ENCODE data around the gene OMA1. TPM values are rescaled to one million over a fixed set of nuclear protein-coding genes. Genes with fewer than 3 reads are reported as not detected.

OMA1 gene
- total RNA-seq, 3 donors from 2014 or later (not counting 1 experiment from before 2014, with no cell fraction given) = 27.2 to 41.1 (median 31.2) TPM

DNA sequence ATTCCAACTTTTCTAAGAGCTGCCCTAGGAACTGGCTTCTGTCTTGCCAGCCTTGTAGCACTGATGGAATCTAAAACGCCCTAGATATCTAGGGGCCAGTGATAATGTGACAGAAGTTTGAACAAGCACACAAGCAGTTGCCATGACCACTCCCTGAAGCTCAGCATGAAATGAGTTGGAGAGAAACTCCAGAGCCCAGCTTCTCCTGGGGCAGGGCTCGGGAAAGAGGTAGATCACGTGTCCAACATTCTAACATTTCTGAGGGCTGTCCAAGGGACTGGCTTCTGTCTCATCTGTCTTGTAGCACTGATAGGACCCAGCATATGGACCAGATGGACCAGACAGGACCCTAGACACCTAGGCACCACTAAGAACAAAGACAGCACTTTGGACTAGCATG is 37.9 kb downstream of the OMA1 start:
- no peak overlapping the region for H3K4me3 Mint-ChIP-seq
- no peak for ATAC-seq
- H3K27ac ChIP-seq (ENCODE audit: low read length) = no peak overlapping the region
- H3K27me3 ChIP-seq (ENCODE audit: control insufficient read depth, insufficient read depth, low read length) = no peaks in the 10 kb centered on the region
- no peak overlapping the region for H3K4me3 ChIP-seq (ENCODE audit: low read length)
- WGBS (ENCODE audit: insufficient coverage) = 94% methylated on average over 3 of the region's 3 CpGs
- no peaks in the 10 kb centered on the region for H3K9me3 ChIP-seq (ENCODE audit: control insufficient read depth, insufficient read depth, low read length)
- H3K36me3 ChIP-seq (ENCODE audit: control insufficient read depth, insufficient read depth, low read length) = peaks cover 1% of the 10 kb centered on the region
- H3K27me3 Mint-ChIP-seq (ENCODE audit: low read depth in 2 of 2) = no peaks in the 10 kb centered on the region
- no peak for DNase-seq
- H3K4me1 Mint-ChIP-seq = peaks cover 0 to 4% of the 10 kb centered on the region in 2 donors
- intact Hi-C loops (cut with micrococcal nuclease) = no loop called here
- H3K36me3 Mint-ChIP-seq = peaks cover 40% of the 10 kb centered on the region
- peaks cover 0 to 2% of the 10 kb centered on the region in 2 donors for H3K9me3 Mint-ChIP-seq
- TF ChIP-seq, protein P1, sequence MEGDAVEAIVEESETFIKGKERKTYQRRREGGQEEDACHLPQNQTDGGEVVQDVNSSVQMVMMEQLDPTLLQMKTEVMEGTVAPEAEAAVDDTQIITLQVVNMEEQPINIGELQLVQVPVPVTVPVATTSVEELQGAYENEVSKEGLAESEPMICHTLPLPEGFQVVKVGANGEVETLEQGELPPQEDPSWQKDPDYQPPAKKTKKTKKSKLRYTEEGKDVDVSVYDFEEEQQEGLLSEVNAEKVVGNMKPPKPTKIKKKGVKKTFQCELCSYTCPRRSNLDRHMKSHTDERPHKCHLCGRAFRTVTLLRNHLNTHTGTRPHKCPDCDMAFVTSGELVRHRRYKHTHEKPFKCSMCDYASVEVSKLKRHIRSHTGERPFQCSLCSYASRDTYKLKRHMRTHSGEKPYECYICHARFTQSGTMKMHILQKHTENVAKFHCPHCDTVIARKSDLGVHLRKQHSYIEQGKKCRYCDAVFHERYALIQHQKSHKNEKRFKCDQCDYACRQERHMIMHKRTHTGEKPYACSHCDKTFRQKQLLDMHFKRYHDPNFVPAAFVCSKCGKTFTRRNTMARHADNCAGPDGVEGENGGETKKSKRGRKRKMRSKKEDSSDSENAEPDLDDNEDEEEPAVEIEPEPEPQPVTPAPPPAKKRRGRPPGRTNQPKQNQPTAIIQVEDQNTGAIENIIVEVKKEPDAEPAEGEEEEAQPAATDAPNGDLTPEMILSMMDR (IDR thresholded peaks at IDR 0.05) = no peak
- H3K4me1 ChIP-seq (ENCODE audit: control insufficient read depth, insufficient read depth, low read length) = no peaks in the 10 kb centered on the region
- no peak overlapping the region for H3K27ac Mint-ChIP-seq

DNA sequence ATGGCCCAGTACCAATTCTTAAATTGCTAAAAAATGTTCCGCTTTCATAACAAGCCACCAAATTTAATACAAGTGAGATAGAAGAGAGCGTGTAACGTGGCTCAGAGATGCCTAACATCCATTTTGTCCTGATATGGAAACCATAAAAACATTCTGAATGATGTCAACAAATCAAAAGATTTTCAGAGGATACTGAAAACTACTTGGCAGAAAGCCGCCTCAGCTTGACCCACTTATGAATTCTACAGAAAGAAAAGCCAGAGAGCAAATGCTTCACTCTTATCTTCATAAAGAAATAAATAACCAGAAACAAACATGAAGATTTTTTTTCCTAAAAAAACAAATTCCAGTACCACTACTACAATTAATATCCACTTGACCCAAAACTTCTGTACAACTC is 41.2 kb downstream of the OMA1 start:
- no peak overlapping the region for H3K4me3 Mint-ChIP-seq
- H3K36me3 ChIP-seq (ENCODE audit: control insufficient read depth, insufficient read depth, low read length) = peaks cover 12% of the 10 kb centered on the region
- H3K9me3 ChIP-seq (ENCODE audit: control insufficient read depth, insufficient read depth, low read length) = no peaks in the 10 kb centered on the region
- H3K4me3 ChIP-seq (ENCODE audit: low read length) = no peak overlapping the region
- DNase-seq (no peak), ATAC-seq (no peak)
- WGBS (ENCODE audit: insufficient coverage) = 98% methylated on average over 4 of the region's 4 CpGs
- no peak overlapping the region for H3K27ac Mint-ChIP-seq
- H3K4me1 Mint-ChIP-seq = peaks cover 0 to 5% of the 10 kb centered on the region in 2 donors
- H3K36me3 Mint-ChIP-seq = peaks cover 24% of the 10 kb centered on the region
- H3K9me3 Mint-ChIP-seq = no peaks in the 10 kb centered on the region
- H3K27me3 ChIP-seq (ENCODE audit: control insufficient read depth, insufficient read depth, low read length) = no peaks in the 10 kb centered on the region
- TF ChIP-seq, protein P1 (IDR thresholded peaks at IDR 0.05) = no peak
- no peaks in the 10 kb centered on the region for H3K4me1 ChIP-seq (ENCODE audit: control insufficient read depth, insufficient read depth, low read length)
- H3K27me3 Mint-ChIP-seq (ENCODE audit: low read depth in 2 of 2) = no peaks in the 10 kb centered on the region
- no peak overlapping the region for H3K27ac ChIP-seq (ENCODE audit: low read length)
- intact Hi-C loops (cut with micrococcal nuclease) = no loop called here

DNA sequence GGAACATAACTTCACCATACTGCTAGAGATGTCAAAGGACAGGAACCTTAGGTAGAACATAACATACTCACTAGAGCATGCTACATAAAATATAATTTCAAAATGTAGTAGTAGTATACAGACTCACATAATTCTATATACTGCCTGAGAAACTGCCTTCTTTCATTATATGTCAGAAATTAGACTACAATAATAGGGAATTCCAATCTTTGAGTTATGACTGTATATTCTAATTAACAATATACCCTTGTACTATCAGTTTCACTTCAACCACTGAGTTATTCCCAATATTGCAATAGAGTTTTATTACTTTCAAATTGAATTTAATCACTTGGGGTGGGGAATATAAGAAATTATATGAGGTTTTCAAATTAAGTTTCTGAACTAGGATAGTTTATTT is 44.0 kb downstream of the OMA1 start:
- H3K27me3 Mint-ChIP-seq (ENCODE audit: low read depth in 2 of 2) = no peaks in the 10 kb centered on the region
- H3K9me3 Mint-ChIP-seq = no peaks in the 10 kb centered on the region
- no peaks in the 10 kb centered on the region for H3K27me3 ChIP-seq (ENCODE audit: control insufficient read depth, insufficient read depth, low read length)
- intact Hi-C loops (cut with micrococcal nuclease) = no loop called here
- no peak for ATAC-seq
- peaks cover 5 to 8% of the 10 kb centered on the region in 2 donors for H3K4me1 Mint-ChIP-seq
- H3K4me3 ChIP-seq (ENCODE audit: low read length) = no peak overlapping the region
- H3K4me1 ChIP-seq (ENCODE audit: control insufficient read depth, insufficient read depth, low read length) = no peaks in the 10 kb centered on the region
- H3K36me3 Mint-ChIP-seq = peaks cover 11% of the 10 kb centered on the region
- H3K36me3 ChIP-seq (ENCODE audit: control insufficient read depth, insufficient read depth, low read length) = peaks cover 15% of the 10 kb centered on the region
- H3K4me3 Mint-ChIP-seq = no peak overlapping the region
- no peak for DNase-seq
- H3K27ac ChIP-seq (ENCODE audit: low read length) = no peak overlapping the region
- TF ChIP-seq, protein P1 (IDR thresholded peaks at IDR 0.05) = no peak
- no peak overlapping the region for H3K27ac Mint-ChIP-seq
- no peaks in the 10 kb centered on the region for H3K9me3 ChIP-seq (ENCODE audit: control insufficient read depth, insufficient read depth, low read length)

DNA sequence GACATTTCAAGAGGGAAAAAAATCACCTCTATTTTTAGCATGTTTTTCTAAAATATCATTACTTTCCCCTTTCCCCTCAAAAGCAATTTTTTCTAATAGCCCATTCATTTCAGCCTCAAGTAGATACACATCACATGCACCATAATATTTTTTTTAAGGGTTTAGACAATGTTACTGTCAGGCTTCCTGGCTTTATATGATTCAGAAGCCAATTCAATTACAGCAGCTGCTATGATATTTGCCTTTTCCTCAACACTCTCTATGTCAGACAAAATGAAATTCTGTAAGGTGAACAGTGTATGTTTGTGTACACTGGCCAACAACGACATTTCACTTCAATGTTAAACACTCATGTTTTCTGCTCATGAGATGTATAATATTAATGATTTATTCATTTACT is 46.5 kb downstream of the OMA1 start:
- H3K36me3 Mint-ChIP-seq = peaks cover 17% of the 10 kb centered on the region
- H3K27me3 Mint-ChIP-seq (ENCODE audit: low read depth in 2 of 2) = no peaks in the 10 kb centered on the region
- DNase-seq (no peak), ATAC-seq (no peak)
- no peaks in the 10 kb centered on the region for H3K9me3 ChIP-seq (ENCODE audit: control insufficient read depth, insufficient read depth, low read length)
- no peak overlapping the region for H3K4me3 Mint-ChIP-seq
- no peaks in the 10 kb centered on the region for H3K27me3 ChIP-seq (ENCODE audit: control insufficient read depth, insufficient read depth, low read length)
- H3K4me1 ChIP-seq (ENCODE audit: control insufficient read depth, insufficient read depth, low read length) = no peaks in the 10 kb centered on the region
- peaks cover 15% of the 10 kb centered on the region for H3K36me3 ChIP-seq (ENCODE audit: control insufficient read depth, insufficient read depth, low read length)
- H3K9me3 Mint-ChIP-seq = no peaks in the 10 kb centered on the region
- H3K27ac ChIP-seq (ENCODE audit: low read length) = no peak overlapping the region
- peak overlapping the region in 1 of 2 donors; percentile 11 for H3K27ac Mint-ChIP-seq
- WGBS (ENCODE audit: insufficient coverage) = no CpG with 5 or more reads among the region's 1 CpG
- H3K4me3 ChIP-seq (ENCODE audit: low read length) = no peak overlapping the region
- intact Hi-C loops (cut with micrococcal nuclease) = no loop called here
- TF ChIP-seq, protein P1 (IDR thresholded peaks at IDR 0.05) = no peak
- H3K4me1 Mint-ChIP-seq = peaks cover 17 to 21% of the 10 kb centered on the region in 2 donors
